Measurements from ENCODE around the gene CELSR1. TPM values are rescaled to one million over a fixed set of nuclear protein-coding genes. Genes with fewer than 3 reads are reported as not detected.

Gene CELSR1
- total RNA-seq, 2 donors from 2014 or later = 3.0 to 6.0 TPM

DNA sequence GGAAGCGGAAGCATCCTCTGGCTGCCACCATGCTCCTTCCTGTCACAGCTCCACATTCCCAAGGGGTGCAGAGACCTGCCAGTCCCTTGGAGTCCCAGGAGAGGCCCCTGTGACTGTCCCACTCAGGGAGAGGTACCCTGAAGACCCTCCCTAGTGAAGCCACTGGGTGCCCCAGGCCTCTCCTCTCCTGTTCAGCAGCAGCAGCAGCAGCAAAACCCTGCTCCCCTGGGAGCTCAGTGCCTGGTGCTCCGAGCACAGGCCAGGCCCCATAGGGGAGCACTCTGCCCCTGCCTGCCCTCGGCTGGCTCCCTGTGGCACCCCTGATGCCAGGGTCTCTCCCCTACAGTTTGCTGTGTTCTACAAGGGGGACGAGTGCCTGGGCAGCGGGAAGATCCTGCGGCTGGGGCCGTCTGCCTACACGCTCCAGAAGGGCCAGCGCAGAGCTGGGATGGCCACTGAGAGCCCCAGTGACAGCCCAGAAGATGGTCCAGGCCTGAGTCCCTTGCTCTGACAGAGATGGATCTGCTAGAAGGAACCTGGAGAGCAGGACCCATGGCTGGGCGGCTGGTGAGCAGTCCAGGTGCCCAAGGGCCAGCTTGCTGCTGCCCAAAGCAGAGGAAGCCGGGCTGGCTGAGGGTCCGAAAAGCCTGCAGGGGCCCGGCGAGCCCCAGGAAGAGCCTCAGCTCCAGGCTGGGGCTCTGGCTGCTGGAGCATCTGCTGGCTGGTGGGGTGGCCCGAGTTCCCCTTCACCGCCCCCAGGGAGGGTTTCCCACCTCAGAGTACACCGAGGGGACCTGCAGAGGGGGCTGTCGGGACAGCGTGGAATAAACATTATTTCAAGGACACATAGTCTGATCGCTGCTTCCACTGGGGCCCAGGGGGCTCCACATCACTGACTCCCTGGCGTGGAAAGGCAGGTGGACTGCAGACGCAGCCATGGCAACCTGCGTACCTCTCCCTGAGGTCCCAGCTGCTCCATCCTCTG, 180.6 kb downstream of the CELSR1 start:
- H3K4me1 Mint-ChIP-seq = peaks cover 6% of the 10 kb centered on the region
- no peak for ATAC-seq
- no peak for DNase-seq

DNA sequence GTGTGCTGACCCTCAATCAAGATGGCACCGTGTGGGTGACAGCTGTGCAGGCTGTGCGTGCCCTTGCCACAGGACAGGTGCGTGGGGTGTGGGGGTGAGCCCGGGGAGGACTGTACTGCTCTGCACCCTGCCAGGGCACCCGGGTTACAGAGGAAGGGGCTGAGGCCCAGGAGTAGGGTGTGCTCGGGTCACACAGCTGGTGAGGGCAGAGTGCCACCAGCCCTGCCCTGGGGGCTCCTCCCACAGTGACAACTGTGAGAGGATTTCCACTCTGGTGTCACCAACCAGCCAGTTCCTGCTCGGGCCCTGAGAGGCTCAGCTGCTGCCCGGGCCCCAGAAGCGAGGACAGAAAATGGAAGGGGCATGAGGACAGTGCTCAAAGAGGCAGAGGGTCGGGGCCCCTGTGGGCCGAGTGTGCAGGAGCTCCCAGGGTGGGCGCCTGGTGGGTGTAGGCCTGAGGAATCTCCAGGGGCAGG, 181.4 kb downstream of the CELSR1 start:
- H3K9me3 ChIP-seq (ENCODE audit: control insufficient read depth, low read length, poor library complexity, severe bottlenecking) = no peaks in the 10 kb centered on the region
- DNase-seq = no peak
- peak; percentile 30 for ATAC-seq
- peaks cover 6% of the 10 kb centered on the region for H3K36me3 Mint-ChIP-seq (ENCODE audit: low read depth)
- no peak overlapping the region for H3K4me3 Mint-ChIP-seq
- no peak overlapping the region for H3K27ac Mint-ChIP-seq
- peaks cover 6% of the 10 kb centered on the region for H3K4me1 Mint-ChIP-seq
- H3K27me3 Mint-ChIP-seq = no peaks in the 10 kb centered on the region

More for the DNA sequence above, 180.6 kb downstream of the CELSR1 start:
- no peaks in the 10 kb centered on the region for H3K9me3 ChIP-seq (ENCODE audit: control insufficient read depth, low read length, poor library complexity, severe bottlenecking)
- Mint-ChIP-seq H3K4me3 (no peak overlapping the region), H3K27ac (no peak overlapping the region), H3K27me3 (no peaks in the 10 kb centered on the region), H3K36me3 (ENCODE audit: low read depth) (peaks cover 5% of the 10 kb centered on the region)

- Mint-ChIP-seq H3K4me1 (peaks cover 6% of the 10 kb centered on the region), H3K4me3 (no peak overlapping the region), H3K27me3 (no peaks in the 10 kb centered on the region), H3K36me3 (ENCODE audit: low read depth) (peaks cover 7% of the 10 kb centered on the region), H3K27ac (peak overlapping the region; percentile 70)
- DNase-seq (peak in 1 of 3 donors; percentile 67), ATAC-seq (peak; percentile 71)
- no peaks in the 10 kb centered on the region for H3K9me3 ChIP-seq (ENCODE audit: control insufficient read depth, low read length, poor library complexity, severe bottlenecking)
Measured at GRCh38 chr22:46355369-46355995, 181.9 kb downstream of the CELSR1 start.

DNA sequence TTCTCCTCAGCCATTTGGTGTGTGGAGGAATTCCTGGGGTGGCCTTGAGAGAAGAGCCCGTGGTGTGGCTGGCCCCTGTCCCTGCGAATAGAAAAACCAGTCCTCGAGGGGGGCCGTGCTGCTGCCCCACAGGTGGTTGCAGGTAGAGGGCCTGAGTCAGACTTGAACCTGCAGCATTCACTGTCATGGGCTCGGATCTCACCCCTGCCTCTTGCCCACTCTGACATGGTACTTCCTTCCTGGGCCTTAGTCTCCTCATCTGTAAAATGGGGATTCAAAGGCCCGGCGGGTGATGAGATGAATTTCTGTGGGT, 182.5 kb downstream of the CELSR1 start:
- DNase-seq (no peak), ATAC-seq (no peak)
- peaks cover 7% of the 10 kb centered on the region for H3K36me3 Mint-ChIP-seq (ENCODE audit: low read depth)
- no peaks in the 10 kb centered on the region for H3K9me3 ChIP-seq (ENCODE audit: control insufficient read depth, low read length, poor library complexity, severe bottlenecking)
- peaks cover 6% of the 10 kb centered on the region for H3K4me1 Mint-ChIP-seq
- H3K27ac Mint-ChIP-seq = peak overlapping the region; percentile 70
- no peak overlapping the region for H3K4me3 Mint-ChIP-seq
- no peaks in the 10 kb centered on the region for H3K27me3 Mint-ChIP-seq

- ATAC-seq (no peak), DNase-seq (no peak)
- Mint-ChIP-seq H3K36me3 (ENCODE audit: low read depth) (peaks cover 7% of the 10 kb centered on the region), H3K27me3 (no peaks in the 10 kb centered on the region), H3K4me1 (peaks cover 6% of the 10 kb centered on the region), H3K4me3 (no peak overlapping the region), H3K27ac (peak overlapping the region; percentile 32)
- no peaks in the 10 kb centered on the region for H3K9me3 ChIP-seq (ENCODE audit: control insufficient read depth, low read length, poor library complexity, severe bottlenecking)
Measured at GRCh38 chr22:46354176-46354992, 183.0 kb downstream of the CELSR1 start.

GRCh38 chr22:46353483-46354105, 183.8 kb downstream of the CELSR1 start:
- Mint-ChIP-seq H3K27me3 (no peaks in the 10 kb centered on the region), H3K36me3 (ENCODE audit: low read depth) (peaks cover 4% of the 10 kb centered on the region), H3K4me1 (peaks cover 4% of the 10 kb centered on the region), H3K4me3 (no peak overlapping the region), H3K27ac (peak overlapping the region; percentile 32)
- ATAC-seq (no peak), DNase-seq (no peak)
- H3K9me3 ChIP-seq (ENCODE audit: control insufficient read depth, low read length, poor library complexity, severe bottlenecking) = no peaks in the 10 kb centered on the region

- H3K27me3 Mint-ChIP-seq = no peaks in the 10 kb centered on the region
- H3K27ac Mint-ChIP-seq = no peak overlapping the region
- H3K9me3 ChIP-seq (ENCODE audit: control insufficient read depth, low read length, poor library complexity, severe bottlenecking) = no peaks in the 10 kb centered on the region
- no peak for DNase-seq
- no peak overlapping the region for H3K4me3 Mint-ChIP-seq
- peaks cover 4% of the 10 kb centered on the region for H3K4me1 Mint-ChIP-seq
- ATAC-seq = no peak
- H3K36me3 Mint-ChIP-seq (ENCODE audit: low read depth) = peaks cover 4% of the 10 kb centered on the region
Measured at GRCh38 chr22:46352691-46353386, 184.6 kb downstream of the CELSR1 start.

- H3K36me3 Mint-ChIP-seq (ENCODE audit: low read depth) = peaks cover 4% of the 10 kb centered on the region
- no peaks in the 10 kb centered on the region for H3K27me3 Mint-ChIP-seq
- no peak overlapping the region for H3K4me3 Mint-ChIP-seq
- no peaks in the 10 kb centered on the region for H3K9me3 ChIP-seq (ENCODE audit: control insufficient read depth, low read length, poor library complexity, severe bottlenecking)
- H3K27ac Mint-ChIP-seq = no peak overlapping the region
- H3K4me1 Mint-ChIP-seq = peaks cover 4% of the 10 kb centered on the region
- DNase-seq = no peak
- ATAC-seq = no peak
Measured at GRCh38 chr22:46352276-46352675, 185.1 kb downstream of the CELSR1 start.

- no peak overlapping the region for H3K4me3 Mint-ChIP-seq
- peaks cover 4% of the 10 kb centered on the region for H3K4me1 Mint-ChIP-seq
- DNase-seq = no peak
- H3K9me3 ChIP-seq (ENCODE audit: control insufficient read depth, low read length, poor library complexity, severe bottlenecking) = no peaks in the 10 kb centered on the region
- no peaks in the 10 kb centered on the region for H3K27me3 Mint-ChIP-seq
- peaks cover 4% of the 10 kb centered on the region for H3K36me3 Mint-ChIP-seq (ENCODE audit: low read depth)
- ATAC-seq = no peak
- H3K27ac Mint-ChIP-seq = no peak overlapping the region
Measured at GRCh38 chr22:46351767-46352166, 185.7 kb downstream of the CELSR1 start.

GRCh38 chr22:46351131-46351735, 186.2 kb downstream of the CELSR1 start:
- H3K27me3 Mint-ChIP-seq = no peaks in the 10 kb centered on the region
- H3K4me3 Mint-ChIP-seq = no peak overlapping the region
- no peak overlapping the region for H3K27ac Mint-ChIP-seq
- H3K36me3 Mint-ChIP-seq (ENCODE audit: low read depth) = peaks cover 4% of the 10 kb centered on the region
- no peak for ATAC-seq
- no peaks in the 10 kb centered on the region for H3K9me3 ChIP-seq (ENCODE audit: control insufficient read depth, low read length, poor library complexity, severe bottlenecking)
- DNase-seq = no peak
- H3K4me1 Mint-ChIP-seq = peaks cover 4% of the 10 kb centered on the region

GRCh38 chr22:46350646-46351045, 186.8 kb downstream of the CELSR1 start:
- DNase-seq (no peak), ATAC-seq (no peak)
- Mint-ChIP-seq H3K36me3 (ENCODE audit: low read depth) (peaks cover 5% of the 10 kb centered on the region), H3K27me3 (no peaks in the 10 kb centered on the region), H3K4me3 (no peak overlapping the region), H3K27ac (no peak overlapping the region), H3K4me1 (peaks cover 7% of the 10 kb centered on the region)
- H3K9me3 ChIP-seq (ENCODE audit: control insufficient read depth, low read length, poor library complexity, severe bottlenecking) = no peaks in the 10 kb centered on the region

GRCh38 chr22:46350121-46350520, 187.3 kb downstream of the CELSR1 start:
- no peak for DNase-seq
- ATAC-seq = no peak
- H3K4me3 Mint-ChIP-seq = no peak overlapping the region
- H3K27ac Mint-ChIP-seq = no peak overlapping the region
- H3K9me3 ChIP-seq (ENCODE audit: control insufficient read depth, low read length, poor library complexity, severe bottlenecking) = no peaks in the 10 kb centered on the region
- peaks cover 4% of the 10 kb centered on the region for H3K4me1 Mint-ChIP-seq
- no peaks in the 10 kb centered on the region for H3K27me3 Mint-ChIP-seq
- peaks cover 5% of the 10 kb centered on the region for H3K36me3 Mint-ChIP-seq (ENCODE audit: low read depth)
